ENCODE measurements around the gene XRRA1. TPM values are rescaled to one million over a fixed set of nuclear protein-coding genes. Genes with fewer than 3 reads are reported as not detected.

The XRRA1 gene
- total RNA-seq, 1 experiment from 2014 or later, result 34.1 TPM

GRCh38 chr11:74824285-74824982 is 124.5 kb downstream of the XRRA1 start:
- no peak for ATAC-seq
- intact Hi-C loops (cut with micrococcal nuclease; ENCODE audit: unreplicated experiment), result no loop called here
- Histone ChIP-seq H3K4me1 (ENCODE audit: control insufficient read depth, insufficient read depth, low read length) (0 out of 2 replicates have a peak, but pooled peaks cover under 1% of the 10 kb centered on the region), H3K4me3 (ENCODE audit: low read depth in 2 of 2, low read length in 2 of 2) (no peak overlapping the region), H3K27me3 (ENCODE audit: control insufficient read depth, insufficient read depth, low read length) (no peaks in the 10 kb centered on the region), H3K27ac (ENCODE audit: low read length) (no peak overlapping the region), H3K9me3 (ENCODE audit: control insufficient read depth, insufficient read depth, low read depth, low read length) (peaks cover 8% of the 10 kb centered on the region; the same call in 1 of the 2 replicates), H3K36me3 (ENCODE audit: control insufficient read depth, insufficient read depth, low read length) (no peaks in the 10 kb centered on the region; the same call in 1 of the 2 replicates)
- in situ Hi-C loops (cut with HindIII; ENCODE audit: low pct_unique_long_range_greater_than_20kb, low sequenced_read_pairs), result no loop called here
- TF ChIP-seq TCF7L2 (IDR thresholded peaks at IDR 0.05; ENCODE audit: low read depth, low read length) (no peak), REST (IDR thresholded peaks at IDR 0.05; ENCODE audit: insufficient read depth in 1 of 2, low read depth in 2 of 2, low read length in 1 of 2) (no peak), SIN3A (IDR thresholded peaks at IDR 0.05; ENCODE audit: borderline replicate concordance, insufficient read depth, low read depth, low read length) (no peak), POLR2AphosphoS5 (IDR thresholded peaks at IDR 0.05; ENCODE audit: low read depth, low read length) (no peak), CTCF (IDR thresholded peaks at IDR 0.05) (no peak)
- BruUV-seq (replicated peaks), result no TSS peak
- POLR2A ChIA-PET, result no interaction called here
- CTCF ChIA-PET, result no interaction called here
- no peak for DNase-seq (ENCODE audit: low read depth, low spot score)

GRCh38 chr11:74822170-74822569 is 126.7 kb downstream of the XRRA1 start:
- intact Hi-C loops (cut with micrococcal nuclease; ENCODE audit: unreplicated experiment), result no loop called here
- 0 out of 2 replicates have a peak, but pooled peaks cover 2% of the 10 kb centered on the region for H3K4me1 ChIP-seq (ENCODE audit: control insufficient read depth, insufficient read depth, low read length)
- no peak for TF ChIP-seq REST (IDR thresholded peaks at IDR 0.05; ENCODE audit: insufficient read depth in 1 of 2, low read depth in 2 of 2, low read length in 1 of 2)
- no peak for TF ChIP-seq TCF7L2 (IDR thresholded peaks at IDR 0.05; ENCODE audit: low read depth, low read length)
- no peak for TF ChIP-seq CTCF (IDR thresholded peaks at IDR 0.05)
- no peak for TF ChIP-seq SIN3A (IDR thresholded peaks at IDR 0.05; ENCODE audit: borderline replicate concordance, insufficient read depth, low read depth, low read length)
- no peak for TF ChIP-seq POLR2AphosphoS5 (IDR thresholded peaks at IDR 0.05; ENCODE audit: low read depth, low read length)
- no TSS peak for BruUV-seq (replicated peaks)
- ATAC-seq (no peak), DNase-seq (ENCODE audit: low read depth, low spot score) (no peak)
- POLR2A ChIA-PET, result no interaction called here
- no peak overlapping the region for H3K27ac ChIP-seq (ENCODE audit: low read length)
- H3K27me3 ChIP-seq (ENCODE audit: control insufficient read depth, insufficient read depth, low read length), result no peaks in the 10 kb centered on the region
- CTCF ChIA-PET, result no interaction called here
- in situ Hi-C loops (cut with HindIII; ENCODE audit: low pct_unique_long_range_greater_than_20kb, low sequenced_read_pairs), result no loop called here
- H3K36me3 ChIP-seq (ENCODE audit: control insufficient read depth, insufficient read depth, low read length), result peaks cover under 1% of the 10 kb centered on the region; the same call in 1 of the 2 replicates
- H3K9me3 ChIP-seq (ENCODE audit: control insufficient read depth, insufficient read depth, low read depth, low read length), result peaks cover 8% of the 10 kb centered on the region; the same call in 1 of the 2 replicates
- H3K4me3 ChIP-seq (ENCODE audit: low read depth in 2 of 2, low read length in 2 of 2), result no peak overlapping the region
